Islet precursor cell (in vitro differentiated cells): ENCODE measurements around the gene SIRPD.

ENCODE experiments used
- DNase-seq: peaks from one replicate; pipeline ENCODE4 v3.0.0-alpha.2; 2018

SIRPD gene

GRCh38 chr20:1557605-1558004, at the start of gene SIRPD:
Gene SIRPD (minus strand): TSS chr20:1557705. CDS start chr20:1557653, 52 bp downstream.
- DNase-seq = no peak

GRCh38 chr20:1600736-1601135, 43.2 kb upstream of the SIRPD start:
- no peak for DNase-seq

GRCh38 chr20:1595333-1595732, 37.8 kb upstream of the SIRPD start:
- no peak for DNase-seq

- no peak for DNase-seq
Measured at GRCh38 chr20:1588533-1589460, 31.3 kb upstream of the SIRPD start.

GRCh38 chr20:1587781-1588532, 30.5 kb upstream of the SIRPD start:
- no peak for DNase-seq

GRCh38 chr20:1579488-1579887, 22.0 kb upstream of the SIRPD start:
- no peak for DNase-seq

- DNase-seq = peak; percentile 16
Measured at GRCh38 chr20:1577906-1578305, 20.4 kb upstream of the SIRPD start.

- DNase-seq = peak; percentile 28
Measured at GRCh38 chr20:1577313-1577712, 19.8 kb upstream of the SIRPD start.

- DNase-seq = no peak
Measured at GRCh38 chr20:1576641-1577040, 19.1 kb upstream of the SIRPD start.

GRCh38 chr20:1576003-1576402, 18.5 kb upstream of the SIRPD start:
- DNase-seq = peak; percentile 4

GRCh38 chr20:1571583-1571982, 14.1 kb upstream of the SIRPD start:
- peak; percentile 30 for DNase-seq

GRCh38 chr20:1569415-1569881, 11.9 kb upstream of the SIRPD start:
- peak; percentile 32 for DNase-seq

GRCh38 chr20:1568163-1568490, 10.6 kb upstream of the SIRPD start:
- DNase-seq = peak; percentile 20

GRCh38 chr20:1567392-1568162, 10.1 kb upstream of the SIRPD start:
- peak; percentile 86 for DNase-seq

- peak; percentile 53 for DNase-seq
Measured at GRCh38 chr20:1566701-1567100, 9.2 kb upstream of the SIRPD start.

- DNase-seq = no peak
Measured at GRCh38 chr20:1565461-1565860, 8.0 kb upstream of the SIRPD start.

- DNase-seq = no peak
Measured at GRCh38 chr20:1563598-1563997, 6.1 kb upstream of the SIRPD start.

- DNase-seq = no peak
Measured at GRCh38 chr20:1562622-1563021, 5.1 kb upstream of the SIRPD start.

GRCh38 chr20:1561350-1561749, 3.8 kb upstream of the SIRPD start:
- DNase-seq = no peak

- no peak for DNase-seq
Measured at GRCh38 chr20:1555952-1556351, 1.6 kb downstream of the SIRPD start.

GRCh38 chr20:1539816-1540419, 17.6 kb downstream of the SIRPD start:
- DNase-seq = no peak

- no peak for DNase-seq
Measured at GRCh38 chr20:1538655-1539054, 18.9 kb downstream of the SIRPD start.

- no peak for DNase-seq
Measured at GRCh38 chr20:1537731-1538058, 19.8 kb downstream of the SIRPD start.
